Vagina (tissue), 2 donors: Measurements from ENCODE around the gene STARD13. TPM values are rescaled to one million over a fixed set of nuclear protein-coding genes. Genes with fewer than 3 reads are reported as not detected.
A peak's percentile ranks its signal among the peaks of the same experiment; 100 is the strongest.

Experiments used
- DNase-seq, 2 donors: peaks; one replicate each; pipeline ENCODE4 v3.0.0-alpha.2; 2017; ENCODE audit errors: extremely low spot score in 2 of 2
- H3K27ac ChIP-seq: fragments of 200-600 bp; sonication (generic); one replicate; pipeline ENCODE4 v1.5.1; 2019
- H3K27me3 ChIP-seq: fragments of 200-600 bp; sonication (generic); one replicate; pipeline ENCODE4 v1.5.1; 2019
- H3K36me3 ChIP-seq, 2 donors: fragments of 200-600 bp; sonication (generic); one replicate each; pipeline ENCODE4 v1.5.1; 2017 to 2019
- H3K4me1 ChIP-seq: fragments of 200-600 bp; sonication (generic); one replicate; pipeline ENCODE4 v1.5.1; 2019
- H3K4me3 ChIP-seq, 2 donors: fragments of 200-600 bp; sonication (generic); 1 replicate in 1 of 2; 2 replicates in 1 of 2; pipeline ENCODE4 v1.5.1; 2016 to 2019
- H3K9me3 ChIP-seq: fragments of 200-600 bp; sonication (generic); one replicate; pipeline ENCODE4 v1.5.1; 2019
- POLR2A ChIP-seq, 2 donors: fragments of 450-650 bp; IDR thresholded peaks; one replicate each; pipeline ENCODE4 v1.6.1; 2017; ENCODE audit warnings: antibody characterized with exemption in 2 of 2, mild to moderate bottlenecking in 2 of 2, moderate library complexity in 2 of 2
- POLR2AphosphoS5 ChIP-seq, 2 donors: sonication (generic); formaldehyde crosslinking; IDR thresholded peaks; one replicate each; pipeline ENCODE4 v1.9.0; 2017; ENCODE audit warnings: antibody characterized with exemption in 2 of 2, mild to moderate bottlenecking in 2 of 2, low read depth in 1 of 2; ENCODE audit not compliant: insufficient read depth in 1 of 2
- intact Hi-C: fragments of 100-400 bp; cut with DNase I; formaldehyde crosslinking; loops from one replicate; pipeline ENCODE4 v1.15.1; 2023
- total RNA-seq: library from RNA; depleted of rRNA; stranded (reverse); fragments of >200 nt; gene quantifications from one replicate; pipeline ENCODE4 v1.2.3, GENCODE V29; 2016
- TF ChIP-seq, protein P1 (sequence below), 3 experiments: fragments of 450-650 bp in 2 of 3; fragments of 200-600 bp in 1 of 3; sonication (generic) in 1 of 3; IDR thresholded peaks; one replicate each; pipeline ENCODE4 v1.5.1; 2017 to 2019; ENCODE audit warnings: antibody characterized with exemption in 3 of 3, mild to moderate bottlenecking in 2 of 3, moderate library complexity in 2 of 3

STARD13 gene
- total RNA-seq, 1 donor from 2014 or later, result 33.1 TPM

DNA sequence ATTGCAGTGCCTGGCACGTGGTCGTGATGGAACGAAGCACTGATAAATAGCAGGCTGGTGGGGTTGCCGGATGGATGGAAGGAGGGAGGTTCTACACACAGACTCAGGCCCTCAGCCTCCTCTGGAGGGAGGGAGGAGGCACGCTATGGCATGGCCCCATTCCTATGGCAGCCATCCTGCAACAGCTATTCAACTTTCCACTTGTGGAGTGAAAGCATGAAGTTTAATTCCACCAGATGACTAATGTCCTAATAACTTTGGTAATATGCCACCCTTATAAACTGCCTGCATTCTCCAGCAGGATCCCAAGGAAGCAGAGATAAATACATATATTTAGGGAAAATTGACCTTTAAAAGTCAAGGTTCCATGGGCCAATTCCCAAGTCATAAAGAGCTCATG is 176.9 kb downstream of the STARD13 start:
- TF ChIP-seq POLR2AphosphoS5 (IDR thresholded peaks at IDR 0.05; ENCODE audit: insufficient read depth in 1 of 2, low read depth in 1 of 2) (no peak), POLR2A (IDR thresholded peaks at IDR 0.05) (no peak)
- TF ChIP-seq, protein P1, sequence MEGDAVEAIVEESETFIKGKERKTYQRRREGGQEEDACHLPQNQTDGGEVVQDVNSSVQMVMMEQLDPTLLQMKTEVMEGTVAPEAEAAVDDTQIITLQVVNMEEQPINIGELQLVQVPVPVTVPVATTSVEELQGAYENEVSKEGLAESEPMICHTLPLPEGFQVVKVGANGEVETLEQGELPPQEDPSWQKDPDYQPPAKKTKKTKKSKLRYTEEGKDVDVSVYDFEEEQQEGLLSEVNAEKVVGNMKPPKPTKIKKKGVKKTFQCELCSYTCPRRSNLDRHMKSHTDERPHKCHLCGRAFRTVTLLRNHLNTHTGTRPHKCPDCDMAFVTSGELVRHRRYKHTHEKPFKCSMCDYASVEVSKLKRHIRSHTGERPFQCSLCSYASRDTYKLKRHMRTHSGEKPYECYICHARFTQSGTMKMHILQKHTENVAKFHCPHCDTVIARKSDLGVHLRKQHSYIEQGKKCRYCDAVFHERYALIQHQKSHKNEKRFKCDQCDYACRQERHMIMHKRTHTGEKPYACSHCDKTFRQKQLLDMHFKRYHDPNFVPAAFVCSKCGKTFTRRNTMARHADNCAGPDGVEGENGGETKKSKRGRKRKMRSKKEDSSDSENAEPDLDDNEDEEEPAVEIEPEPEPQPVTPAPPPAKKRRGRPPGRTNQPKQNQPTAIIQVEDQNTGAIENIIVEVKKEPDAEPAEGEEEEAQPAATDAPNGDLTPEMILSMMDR (IDR thresholded peaks at IDR 0.05), result no peak
- no peaks in the 10 kb centered on the region for H3K9me3 ChIP-seq

DNA sequence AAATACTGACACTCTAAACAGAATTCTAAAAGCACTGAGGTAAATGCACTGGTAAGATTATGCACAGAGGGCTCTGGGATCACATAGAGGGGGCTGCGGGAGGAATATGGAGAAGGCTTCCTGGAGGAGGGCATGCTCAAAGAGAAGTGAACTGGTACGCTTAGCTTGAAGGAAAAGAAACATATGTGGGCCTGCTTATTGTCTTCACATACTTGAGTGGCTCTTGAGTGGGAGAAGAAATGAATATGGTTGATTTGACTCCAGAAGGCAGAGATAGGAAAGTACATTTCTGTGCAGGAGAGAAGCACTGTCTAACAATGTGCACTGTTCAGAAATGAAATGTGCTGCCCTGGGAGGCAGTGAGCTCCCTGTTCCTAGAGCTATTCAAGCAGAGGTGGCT is 178.2 kb downstream of the STARD13 start:
- peaks cover 38% of the 10 kb centered on the region for H3K4me1 ChIP-seq
- H3K27ac ChIP-seq, result peak overlapping the region; percentile 6
- H3K36me3 ChIP-seq, result peaks cover 0 to 27% of the 10 kb centered on the region in 2 donors
- no peak for DNase-seq
- intact Hi-C loops, result no loop called here
- H3K9me3 ChIP-seq, result no peaks in the 10 kb centered on the region
- no peak for TF ChIP-seq POLR2A (IDR thresholded peaks at IDR 0.05)
- no peak for TF ChIP-seq POLR2AphosphoS5 (IDR thresholded peaks at IDR 0.05; ENCODE audit: insufficient read depth in 1 of 2, low read depth in 1 of 2)
- TF ChIP-seq, protein P1 (IDR thresholded peaks at IDR 0.05), result no peak
- H3K4me3 ChIP-seq, result no peak overlapping the region
- H3K27me3 ChIP-seq, result no peaks in the 10 kb centered on the region

More for the DNA sequence above, 176.9 kb downstream of the STARD13 start:
- DNase-seq, result no peak
- H3K36me3 ChIP-seq, result peaks cover 0 to 27% of the 10 kb centered on the region in 2 donors
- H3K4me3 ChIP-seq, result no peak overlapping the region
- no peaks in the 10 kb centered on the region for H3K27me3 ChIP-seq
- H3K4me1 ChIP-seq, result peaks cover 50% of the 10 kb centered on the region
- H3K27ac ChIP-seq, result peak overlapping the region; percentile 71
- intact Hi-C loops, result no loop called here

DNA sequence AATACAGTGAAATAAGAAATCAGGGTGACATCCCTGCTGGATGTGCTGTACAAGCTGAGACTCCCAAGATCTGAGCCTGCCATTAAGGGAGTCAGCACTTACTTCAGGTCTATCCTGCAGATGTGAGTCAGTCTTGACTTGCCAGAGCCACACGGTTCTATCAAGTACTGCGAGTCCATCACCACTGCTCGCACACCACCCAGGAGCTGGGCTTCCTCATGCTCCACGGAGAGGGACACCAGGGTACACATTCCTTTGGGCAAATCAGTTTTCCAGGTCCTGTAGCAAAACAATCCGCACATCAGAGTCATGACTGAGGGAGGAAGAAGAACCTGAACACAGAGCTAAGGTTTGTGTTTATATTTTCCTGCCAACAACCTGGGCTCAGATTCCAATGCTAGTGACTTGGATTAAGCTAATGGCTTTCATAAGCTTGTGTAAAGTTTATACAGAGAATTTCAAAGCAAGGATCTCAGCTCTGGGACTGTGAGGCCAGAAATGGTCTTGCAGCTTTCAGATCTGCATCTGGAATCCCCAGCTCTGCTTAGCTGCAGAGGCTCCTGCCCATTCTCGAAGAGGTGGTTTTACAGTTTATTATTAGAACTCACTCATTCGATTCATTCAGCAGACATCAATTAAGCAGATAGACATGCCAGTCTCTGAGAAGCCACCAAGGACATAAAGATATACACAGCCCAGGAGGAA is 178.7 kb downstream of the STARD13 start:
- no peaks in the 10 kb centered on the region for H3K27me3 ChIP-seq
- intact Hi-C loops, result no loop called here
- H3K27ac ChIP-seq, result peak overlapping the region; percentile 6
- H3K4me3 ChIP-seq, result no peak overlapping the region
- H3K4me1 ChIP-seq, result peaks cover 32% of the 10 kb centered on the region
- H3K9me3 ChIP-seq, result no peaks in the 10 kb centered on the region
- no peak for DNase-seq
- TF ChIP-seq POLR2A (IDR thresholded peaks at IDR 0.05) (no peak), POLR2AphosphoS5 (IDR thresholded peaks at IDR 0.05; ENCODE audit: insufficient read depth in 1 of 2, low read depth in 1 of 2) (no peak)
- TF ChIP-seq, protein P1 (IDR thresholded peaks at IDR 0.05), result no peak
- H3K36me3 ChIP-seq, result peaks cover 0 to 27% of the 10 kb centered on the region in 2 donors

DNA sequence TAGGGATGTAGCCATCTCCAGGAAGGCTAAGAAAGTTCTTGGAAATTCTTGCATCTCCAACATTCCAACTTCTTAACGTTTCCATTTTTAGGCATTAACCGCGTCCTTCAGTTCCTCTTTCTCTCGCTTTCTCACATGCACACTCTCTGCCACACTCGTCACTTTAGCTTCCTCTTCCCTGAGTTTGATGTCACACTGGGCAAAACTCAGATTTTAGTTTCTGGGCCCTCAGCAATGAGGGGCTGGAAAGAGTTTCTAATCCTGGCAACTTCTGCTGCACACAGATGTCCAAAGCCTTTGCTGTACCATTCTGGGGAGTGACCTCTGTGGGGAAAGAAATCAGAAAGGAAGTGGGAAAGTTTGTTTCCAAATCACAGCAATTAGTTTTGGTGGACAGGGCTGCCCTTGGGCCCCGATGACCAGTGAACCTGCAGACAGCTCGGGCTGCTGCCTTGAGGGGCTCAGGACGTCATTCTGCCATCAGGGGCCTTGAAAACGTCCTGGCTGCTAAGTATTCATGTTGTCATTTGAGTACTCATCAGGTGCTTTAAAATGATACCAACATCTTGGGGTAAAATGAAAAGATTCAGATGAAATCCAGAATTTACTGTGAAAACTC is 180.1 kb downstream of the STARD13 start:
- H3K9me3 ChIP-seq, result no peaks in the 10 kb centered on the region
- H3K27me3 ChIP-seq, result no peaks in the 10 kb centered on the region
- H3K36me3 ChIP-seq, result peaks cover 0 to 27% of the 10 kb centered on the region in 2 donors
- H3K4me1 ChIP-seq, result peaks cover 19% of the 10 kb centered on the region
- intact Hi-C loops, result no loop called here
- TF ChIP-seq POLR2AphosphoS5 (IDR thresholded peaks at IDR 0.05; ENCODE audit: insufficient read depth in 1 of 2, low read depth in 1 of 2) (no peak), POLR2A (IDR thresholded peaks at IDR 0.05) (no peak)
- TF ChIP-seq, protein P1 (IDR thresholded peaks at IDR 0.05), result no peak
- H3K27ac ChIP-seq, result no peak overlapping the region
- no peak overlapping the region for H3K4me3 ChIP-seq
- no peak for DNase-seq

DNA sequence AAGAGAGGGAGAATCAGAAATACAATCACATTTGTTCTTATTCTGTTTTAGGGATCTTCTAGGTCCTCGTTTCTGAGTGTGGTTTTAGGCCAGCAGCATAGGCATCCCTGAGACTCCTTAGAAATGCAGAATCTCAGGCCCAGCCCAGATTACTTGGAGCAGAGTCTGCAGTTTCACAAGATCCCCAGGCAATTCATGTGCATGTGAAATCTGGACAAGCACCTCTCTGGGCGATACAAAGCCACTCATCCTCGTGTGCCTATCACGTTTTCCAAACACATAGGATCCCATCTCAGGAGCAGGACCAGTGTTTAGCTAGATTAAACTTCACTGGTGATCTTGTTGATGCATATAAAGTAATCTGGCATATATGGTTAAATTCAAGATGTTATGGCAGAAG is 182.1 kb downstream of the STARD13 start:
- TF ChIP-seq POLR2AphosphoS5 (IDR thresholded peaks at IDR 0.05; ENCODE audit: insufficient read depth in 1 of 2, low read depth in 1 of 2) (no peak), POLR2A (IDR thresholded peaks at IDR 0.05) (no peak)
- TF ChIP-seq, protein P1 (IDR thresholded peaks at IDR 0.05), result no peak

More for the DNA sequence above, 182.1 kb downstream of the STARD13 start:
- Histone ChIP-seq H3K4me1 (peaks cover 2% of the 10 kb centered on the region), H3K36me3 (peaks cover 0 to 27% of the 10 kb centered on the region in 2 donors), H3K9me3 (no peaks in the 10 kb centered on the region), H3K27ac (no peak overlapping the region), H3K4me3 (no peak overlapping the region), H3K27me3 (no peaks in the 10 kb centered on the region)
- intact Hi-C loops, result no loop called here
- DNase-seq, result no peak
